IMR-90 (cell line): ENCODE results near the gene SUPT16H.

Source experiments
- CTCF ChIP-seq: conservative IDR thresholded peaks from 2 replicates; pipeline ENCODE4 v1.5.1; 2012; ENCODE audit warnings: mild to moderate bottlenecking, low read depth, low read length, improper control_type of control experiment
- ELK1 ChIP-seq: fragments of 150-350 bp; IDR thresholded peaks from 2 replicates; pipeline ENCODE4 v1.6.1; 2016; ENCODE audit warnings: low read depth, mild to moderate bottlenecking, low read length, moderate library complexity, borderline replicate concordance
- MAFK ChIP-seq: IDR thresholded peaks from 2 replicates; pipeline ENCODE4 v1.6.1; 2012; ENCODE audit warnings: low read depth, low read length, improper control_type of control experiment
- MAZ ChIP-seq: IDR thresholded peaks from 2 replicates; pipeline ENCODE4 v1.6.1; 2012; ENCODE audit warnings: low read depth, mild to moderate bottlenecking, low read length, improper control_type of control experiment, moderate library complexity, borderline replicate concordance
- POLR2A ChIP-seq: IDR thresholded peaks from 2 replicates; pipeline ENCODE4 v1.6.1; 2012; ENCODE audit warnings: mild to moderate bottlenecking, low read depth, low read length
- RCOR1 ChIP-seq: IDR thresholded peaks from 2 replicates; pipeline ENCODE4 v1.6.1; 2012; ENCODE audit warnings: mild to moderate bottlenecking, low read length, improper control_type of control experiment; ENCODE audit not compliant: insufficient replicate concordance
- USF2 ChIP-seq: fragments of 150-350 bp; IDR thresholded peaks from 2 replicates; pipeline ENCODE4 v1.6.1; 2017; ENCODE audit warnings: mild to moderate bottlenecking, antibody characterized with exemption, low read length, low read depth

GRCh38 chr14:21395450-21395849 lies 11.6 kb upstream of the SUPT16H start:
- TF ChIP-seq POLR2A: no peak
- TF ChIP-seq ELK1: no peak
- TF ChIP-seq USF2: no peak
- no peak for TF ChIP-seq MAFK
- no peak for TF ChIP-seq RCOR1
- peak; percentile 11; the same call in 1 of the 2 replicates for TF ChIP-seq CTCF
- no peak for TF ChIP-seq MAZ
